Endodermal cell (in vitro differentiated cells): ENCODE results near the gene MOB1B. TPM values are rescaled to one million over a fixed set of nuclear protein-coding genes. Genes with fewer than 3 reads are reported as not detected.
"Not testable (repeated sequence)": the region's sequence is repeated elsewhere in the genome, so short reads cannot be mapped to it uniquely, and the experiment has no call there.

Source experiments
- DNase-seq: peaks from one replicate; pipeline ENCODE4 v3.0.0-alpha.2; 2017
- H3K27ac ChIP-seq: 2 replicates; pipeline ENCODE4 v1.5.1; 2013; ENCODE audit warnings: mild to moderate bottlenecking, low read depth, low read length, moderate library complexity
- H3K27me3 ChIP-seq: 2 replicates; pipeline ENCODE4 v1.6.1; 2013; ENCODE audit warnings: mild to moderate bottlenecking, low read length, moderate library complexity; ENCODE audit not compliant: insufficient read depth, control insufficient read depth, poor library complexity, severe bottlenecking
- H3K36me3 ChIP-seq: 2 replicates; pipeline ENCODE4 v1.7.0; 2013; ENCODE audit warnings: mild to moderate bottlenecking, low read length, moderate library complexity; ENCODE audit not compliant: control insufficient read depth, insufficient read depth
- H3K4me1 ChIP-seq: one replicate; pipeline ENCODE4 v1.7.0; 2013; ENCODE audit warnings: low read length; ENCODE audit not compliant: control insufficient read depth, insufficient read depth
- H3K4me3 ChIP-seq: 2 replicates; pipeline ENCODE4 v1.5.1; 2013; ENCODE audit warnings: mild to moderate bottlenecking, low read length, moderate library complexity
- H3K9ac ChIP-seq: 2 replicates; pipeline ENCODE4 v1.6.1; 2013; ENCODE audit warnings: mild to moderate bottlenecking, low read length, moderate library complexity; ENCODE audit not compliant: poor library complexity, severe bottlenecking; ENCODE audit errors: extremely low read depth
- H3K9me3 ChIP-seq: 2 replicates; pipeline ENCODE4 v1.6.1; 2013; ENCODE audit warnings: mild to moderate bottlenecking, low read length, moderate library complexity; ENCODE audit not compliant: control insufficient read depth
- H3K27ac Mint-ChIP-seq: 2 replicates; pipeline ENCODE4 v1.8.0; 2020; ENCODE audit warnings: mixed read lengths
- H3K27me3 Mint-ChIP-seq: 2 replicates; pipeline ENCODE4 v1.8.0; 2021; ENCODE audit warnings: mild to moderate bottlenecking, mixed read lengths; ENCODE audit not compliant: insufficient read depth
- H3K36me3 Mint-ChIP-seq: 2 replicates; pipeline ENCODE4 v1.8.0; 2020; ENCODE audit warnings: low read depth, mixed read lengths
- H3K4me1 Mint-ChIP-seq: 2 replicates; pipeline ENCODE4 v1.8.0; 2020; ENCODE audit warnings: mixed read lengths
- H3K4me3 Mint-ChIP-seq: 2 replicates; pipeline ENCODE4 v1.8.0; 2020; ENCODE audit warnings: mild to moderate bottlenecking, moderate library complexity, mixed read lengths
- H3K9me3 Mint-ChIP-seq: 2 replicates; pipeline ENCODE4 v1.8.0; 2020; ENCODE audit warnings: mild to moderate bottlenecking, mixed read lengths
- WGBS, 2 experiments: methylation state at CpG; one replicate each; pipeline versions ENCODE4 v1.1.5 to v1.1.7; 2013; ENCODE audit warnings: missing lambda C conversion rate in 2 of 2, mixed read lengths in 1 of 2; ENCODE audit not compliant: insufficient coverage in 1 of 2, insufficient read length in 1 of 2; 5-methylcytosine and 5-hydroxymethylcytosine counted together
- total RNA-seq, 2 donors: library from RNA; stranded (reverse); fragmentation: NEBNext Ultra II Directional in 1 of 2; extraction: Animal tissue kit (Norgen Biotek cat#: 25700) in 1 of 2; gene quantifications; 2 replicates in 1 of 2; 3 replicates in 1 of 2; pipeline ENCODE4 v1.2.1, GENCODE V29; 2021
- TF ChIP-seq, protein P1 (sequence below): fragments of 200-600 bp; sonication (generic); conservative IDR thresholded peaks from 2 replicates; pipeline ENCODE4 v1.5.0; 2021; ENCODE audit warnings: antibody characterized with exemption, mild to moderate bottlenecking

Gene MOB1B
- total RNA-seq, 2 donors from 2014 or later: 28.7 to 30.5 TPM

DNA sequence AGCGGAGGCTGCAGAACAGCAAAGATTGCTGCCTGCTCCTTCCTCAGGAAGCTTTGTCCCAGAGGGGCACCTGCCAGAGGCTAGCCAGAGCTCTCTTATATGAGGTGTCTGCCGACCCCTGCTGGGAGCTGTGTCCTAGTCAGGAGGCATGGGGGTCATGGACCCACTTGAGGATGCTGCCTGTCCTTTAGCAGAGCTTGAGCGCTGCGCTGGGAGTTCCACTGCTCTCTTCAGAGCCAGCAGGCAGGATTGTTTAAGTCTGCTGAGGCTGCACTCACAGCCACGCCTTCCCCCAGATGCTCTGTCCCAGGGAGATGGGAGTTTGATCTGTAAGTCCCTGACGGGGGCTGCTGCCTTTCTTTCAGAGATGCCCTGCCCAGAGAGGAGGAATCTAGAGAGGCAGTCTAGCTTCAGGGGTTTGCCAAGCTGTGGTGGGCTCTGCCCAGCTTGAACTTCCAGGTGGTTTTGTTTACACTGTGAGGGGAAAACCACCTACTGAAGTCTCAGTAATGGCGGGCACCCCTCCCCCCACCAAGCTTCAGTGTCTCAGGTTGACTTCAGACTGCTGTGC is 102.2 kb downstream of the MOB1B start:
- H3K4me1 Mint-ChIP-seq: peaks cover 16% of the 10 kb centered on the region
- 56 to 63% methylated on average over 4 to 7 of the region's 7 CpGs for WGBS, 2 experiments
- Histone ChIP-seq H3K27me3 (no peaks in the 10 kb centered on the region), H3K9ac (no peak overlapping the region), H3K36me3 (peaks cover 8% of the 10 kb centered on the region), H3K4me3 (no peak overlapping the region), H3K27ac (no peak overlapping the region), H3K9me3 (peaks cover 11% of the 10 kb centered on the region), H3K4me1 (peaks cover 5% of the 10 kb centered on the region)
- no peaks in the 10 kb centered on the region for H3K27me3 Mint-ChIP-seq
- peak overlapping the region; percentile 26 for H3K27ac Mint-ChIP-seq
- TF ChIP-seq, protein P1, sequence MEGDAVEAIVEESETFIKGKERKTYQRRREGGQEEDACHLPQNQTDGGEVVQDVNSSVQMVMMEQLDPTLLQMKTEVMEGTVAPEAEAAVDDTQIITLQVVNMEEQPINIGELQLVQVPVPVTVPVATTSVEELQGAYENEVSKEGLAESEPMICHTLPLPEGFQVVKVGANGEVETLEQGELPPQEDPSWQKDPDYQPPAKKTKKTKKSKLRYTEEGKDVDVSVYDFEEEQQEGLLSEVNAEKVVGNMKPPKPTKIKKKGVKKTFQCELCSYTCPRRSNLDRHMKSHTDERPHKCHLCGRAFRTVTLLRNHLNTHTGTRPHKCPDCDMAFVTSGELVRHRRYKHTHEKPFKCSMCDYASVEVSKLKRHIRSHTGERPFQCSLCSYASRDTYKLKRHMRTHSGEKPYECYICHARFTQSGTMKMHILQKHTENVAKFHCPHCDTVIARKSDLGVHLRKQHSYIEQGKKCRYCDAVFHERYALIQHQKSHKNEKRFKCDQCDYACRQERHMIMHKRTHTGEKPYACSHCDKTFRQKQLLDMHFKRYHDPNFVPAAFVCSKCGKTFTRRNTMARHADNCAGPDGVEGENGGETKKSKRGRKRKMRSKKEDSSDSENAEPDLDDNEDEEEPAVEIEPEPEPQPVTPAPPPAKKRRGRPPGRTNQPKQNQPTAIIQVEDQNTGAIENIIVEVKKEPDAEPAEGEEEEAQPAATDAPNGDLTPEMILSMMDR: no peak
- peaks cover 25% of the 10 kb centered on the region for H3K9me3 Mint-ChIP-seq
- peak overlapping the region; percentile 15 for H3K4me3 Mint-ChIP-seq
- DNase-seq: peak; percentile 71
- H3K36me3 Mint-ChIP-seq: peaks cover 30% of the 10 kb centered on the region

DNA sequence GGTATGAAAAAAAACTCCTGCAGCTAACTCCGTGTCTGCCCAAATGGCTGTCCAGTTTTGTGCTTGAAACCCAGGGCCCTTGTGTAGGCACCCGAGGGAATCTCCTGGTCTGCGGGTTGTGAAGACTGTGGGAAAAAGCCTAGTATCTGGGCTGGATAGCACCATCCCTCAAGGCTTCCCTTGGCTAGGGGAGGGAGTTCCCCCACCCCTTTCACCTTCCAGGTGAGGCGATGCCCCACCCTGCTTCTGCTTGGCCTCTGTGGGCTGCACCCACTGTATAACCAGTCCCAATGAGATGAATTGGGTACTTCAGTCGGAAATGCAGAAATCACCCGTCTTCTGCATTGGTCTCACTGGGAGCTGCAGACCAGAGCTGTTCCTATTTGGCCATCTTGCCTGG is 102.9 kb downstream of the MOB1B start:
- Mint-ChIP-seq H3K36me3 (peaks cover 23% of the 10 kb centered on the region), H3K27ac (peak overlapping the region; percentile 58), H3K4me1 (peaks cover 16% of the 10 kb centered on the region), H3K9me3 (peaks cover 19% of the 10 kb centered on the region)
- not testable (repeated sequence) for H3K9ac ChIP-seq, H3K4me1 ChIP-seq, DNase-seq, H3K4me3 Mint-ChIP-seq, H3K27me3 ChIP-seq, H3K36me3 ChIP-seq, H3K27me3 Mint-ChIP-seq, H3K4me3 ChIP-seq, H3K27ac ChIP-seq
- H3K9me3 ChIP-seq: peaks cover 11% of the 10 kb centered on the region
- 90 to 100% methylated on average over 1 to 6 of the region's 6 CpGs for WGBS, 2 experiments

DNA sequence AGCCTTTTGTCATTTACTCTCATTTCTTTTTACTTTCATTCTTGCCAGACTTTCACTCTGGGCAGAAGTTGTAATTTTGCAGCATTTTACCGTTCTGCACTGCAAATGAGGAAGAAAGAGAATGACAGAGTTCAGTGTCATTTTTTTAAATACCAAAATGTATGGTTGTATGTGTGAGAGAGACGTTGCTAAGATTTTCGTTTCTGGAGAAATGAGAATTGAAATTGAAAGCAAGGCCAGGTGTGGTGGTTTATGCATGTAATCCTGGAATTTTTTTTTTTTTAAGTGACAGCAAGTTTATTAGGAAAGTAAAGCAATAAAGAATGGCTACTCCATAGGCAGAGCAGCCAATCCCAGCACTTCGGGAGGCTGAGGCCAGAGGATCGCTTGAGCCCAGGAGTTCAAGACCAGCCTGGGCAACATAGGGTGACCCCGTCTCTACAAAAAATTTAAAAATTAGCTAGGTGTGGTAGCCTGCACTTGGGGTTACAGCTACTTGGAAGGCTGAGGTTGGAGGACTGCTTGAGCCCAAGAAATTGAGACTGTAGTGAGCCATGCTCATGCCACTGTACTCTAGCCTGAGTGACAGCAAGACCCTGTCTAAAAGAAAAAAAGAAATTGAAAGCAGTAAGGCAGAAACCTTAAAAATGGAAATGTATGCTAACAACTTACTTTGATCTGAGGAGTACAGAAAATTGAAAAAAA is 104.2 kb downstream of the MOB1B start:
- H3K36me3 ChIP-seq: peaks cover under 1% of the 10 kb centered on the region
- H3K4me1 ChIP-seq: peaks cover 5% of the 10 kb centered on the region
- no peaks in the 10 kb centered on the region for H3K27me3 Mint-ChIP-seq
- no peak for DNase-seq
- peak overlapping the region; percentile 70 for H3K27ac Mint-ChIP-seq
- H3K9me3 ChIP-seq: peaks cover 12% of the 10 kb centered on the region
- H3K4me1 Mint-ChIP-seq: peaks cover 16% of the 10 kb centered on the region
- H3K9ac ChIP-seq: no peak overlapping the region
- no peaks in the 10 kb centered on the region for H3K27me3 ChIP-seq
- H3K4me3 ChIP-seq: no peak overlapping the region
- H3K27ac ChIP-seq: no peak overlapping the region
- 94 to 96% methylated on average over 6 of the region's 6 CpGs for WGBS, 2 experiments
- H3K36me3 Mint-ChIP-seq: peaks cover 12% of the 10 kb centered on the region
- H3K4me3 Mint-ChIP-seq: no peak overlapping the region
- TF ChIP-seq, protein P1: no peak
- peaks cover 9% of the 10 kb centered on the region for H3K9me3 Mint-ChIP-seq
